ENCODE measurements around the gene TVP23A.

TVP23A gene

DNA sequence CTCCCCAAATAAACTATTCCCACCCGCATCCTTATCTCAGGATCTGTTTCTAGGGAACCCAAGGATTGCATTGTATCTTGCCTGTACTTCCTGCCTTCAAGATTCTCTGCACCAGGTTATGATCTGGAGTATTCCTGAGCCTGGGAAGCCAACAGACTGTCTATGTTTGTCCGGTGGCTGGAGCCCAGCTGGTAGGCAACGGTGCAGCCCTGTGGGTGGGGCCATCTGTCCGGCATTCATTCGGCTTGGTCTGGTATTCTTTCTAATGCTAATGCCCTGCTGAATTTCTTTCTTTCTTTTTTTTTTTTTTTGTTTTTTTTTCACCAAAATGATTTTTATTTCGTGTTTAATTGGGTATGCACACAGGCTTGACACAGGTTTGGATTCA lies 20.7 kb upstream of the TVP23A start:
- H3K4me1 ChIP-seq, result no peaks in the 10 kb centered on the region
- H3K9ac ChIP-seq, result no peak overlapping the region
- no peaks in the 10 kb centered on the region for H3K27me3 ChIP-seq (ENCODE audit: control insufficient read depth, insufficient read depth, low read length)
- no peaks in the 10 kb centered on the region for H3K36me3 ChIP-seq (ENCODE audit: control insufficient read depth, insufficient read depth, low read length)
- H3K27ac ChIP-seq, result no peak overlapping the region
- no peaks in the 10 kb centered on the region for H3K9me3 ChIP-seq (ENCODE audit: control insufficient read depth, low read length)
- TF ChIP-seq, protein P1, sequence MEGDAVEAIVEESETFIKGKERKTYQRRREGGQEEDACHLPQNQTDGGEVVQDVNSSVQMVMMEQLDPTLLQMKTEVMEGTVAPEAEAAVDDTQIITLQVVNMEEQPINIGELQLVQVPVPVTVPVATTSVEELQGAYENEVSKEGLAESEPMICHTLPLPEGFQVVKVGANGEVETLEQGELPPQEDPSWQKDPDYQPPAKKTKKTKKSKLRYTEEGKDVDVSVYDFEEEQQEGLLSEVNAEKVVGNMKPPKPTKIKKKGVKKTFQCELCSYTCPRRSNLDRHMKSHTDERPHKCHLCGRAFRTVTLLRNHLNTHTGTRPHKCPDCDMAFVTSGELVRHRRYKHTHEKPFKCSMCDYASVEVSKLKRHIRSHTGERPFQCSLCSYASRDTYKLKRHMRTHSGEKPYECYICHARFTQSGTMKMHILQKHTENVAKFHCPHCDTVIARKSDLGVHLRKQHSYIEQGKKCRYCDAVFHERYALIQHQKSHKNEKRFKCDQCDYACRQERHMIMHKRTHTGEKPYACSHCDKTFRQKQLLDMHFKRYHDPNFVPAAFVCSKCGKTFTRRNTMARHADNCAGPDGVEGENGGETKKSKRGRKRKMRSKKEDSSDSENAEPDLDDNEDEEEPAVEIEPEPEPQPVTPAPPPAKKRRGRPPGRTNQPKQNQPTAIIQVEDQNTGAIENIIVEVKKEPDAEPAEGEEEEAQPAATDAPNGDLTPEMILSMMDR (IDR thresholded peaks at IDR 0.05), result no peak
- H3K4me2 ChIP-seq (ENCODE audit: low read length), result no peak overlapping the region
- H3K4me3 ChIP-seq (ENCODE audit: low read depth, low read length), result no peak overlapping the region
- no peaks in the 10 kb centered on the region for H3K79me2 ChIP-seq
- H2AFZ ChIP-seq, result no peak overlapping the region

DNA sequence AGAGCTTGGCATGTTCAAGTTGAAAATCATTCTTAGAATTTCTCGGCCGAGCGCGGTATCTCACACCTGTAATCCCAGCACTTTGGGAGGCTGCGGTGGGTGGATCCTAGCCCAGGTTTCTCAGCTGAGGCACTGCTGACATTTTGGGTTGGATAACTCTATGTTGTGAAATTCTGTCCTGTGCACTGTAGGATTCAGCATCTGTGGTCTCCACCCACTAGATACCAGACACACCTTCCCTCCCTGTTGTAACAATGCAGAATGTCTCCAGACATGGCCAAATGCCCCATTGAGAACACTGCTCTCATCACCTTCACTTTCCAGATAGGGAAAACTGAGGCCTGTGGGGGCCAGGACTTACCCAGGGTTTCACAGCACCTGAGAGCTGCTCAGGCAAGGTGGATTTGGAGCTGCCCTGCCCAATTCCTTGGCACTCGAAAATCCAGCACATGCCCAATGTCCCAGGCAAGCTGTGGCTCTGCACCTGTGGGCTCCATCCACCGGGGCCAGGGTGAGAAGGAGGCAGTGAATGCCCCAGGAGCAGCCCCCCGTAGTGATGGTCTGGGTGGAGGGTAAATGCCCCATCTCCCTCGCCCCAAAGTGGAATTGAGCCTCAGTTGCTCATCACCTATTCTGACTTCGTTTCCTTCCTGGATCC lies 20.2 kb upstream of the TVP23A start:
- Histone ChIP-seq H3K27ac (no peak overlapping the region), H3K4me3 (ENCODE audit: low read depth, low read length) (no peak overlapping the region)

DNA sequence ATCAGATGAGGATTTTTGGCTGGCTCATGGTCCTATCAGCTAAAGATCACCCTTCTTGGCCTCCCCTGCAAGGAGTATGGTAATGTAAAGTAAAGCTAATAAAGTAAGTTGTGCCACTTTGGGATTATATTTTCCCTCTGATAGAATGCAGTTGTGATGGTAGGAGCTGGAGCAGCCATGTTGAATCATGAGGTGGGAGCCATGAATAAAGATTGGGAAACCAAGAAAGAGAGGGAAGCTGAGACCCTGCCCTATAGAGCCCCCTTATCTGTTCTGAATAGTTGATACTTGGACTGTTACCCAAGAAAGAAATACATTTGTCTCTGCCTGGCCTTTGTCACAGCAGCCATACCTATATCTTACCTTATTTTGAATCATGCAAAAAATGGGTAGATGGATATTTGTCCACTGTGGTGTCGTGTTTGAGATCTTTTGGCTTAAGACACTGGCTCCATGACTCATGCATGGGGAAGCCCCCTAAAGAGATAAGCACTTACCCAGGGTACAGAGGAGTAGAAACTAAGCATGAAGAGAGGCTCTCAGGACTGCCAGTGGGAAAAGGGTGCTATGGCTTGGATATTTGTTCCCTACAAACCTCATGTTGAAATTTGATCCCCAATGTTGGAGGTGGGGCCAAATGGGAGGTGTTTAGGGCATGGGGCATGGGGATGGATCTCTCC lies 17.7 kb upstream of the TVP23A start:
- Histone ChIP-seq H3K36me3 (ENCODE audit: control insufficient read depth, insufficient read depth, low read length) (no peaks in the 10 kb centered on the region), H3K4me2 (ENCODE audit: low read length) (no peak overlapping the region), H3K4me3 (ENCODE audit: low read depth, low read length) (no peak overlapping the region), H3K9ac (no peak overlapping the region), H3K9me3 (ENCODE audit: control insufficient read depth, low read length) (no peaks in the 10 kb centered on the region), H3K27me3 (ENCODE audit: control insufficient read depth, insufficient read depth, low read length) (no peaks in the 10 kb centered on the region), H2AFZ (no peak overlapping the region), H3K4me1 (no peaks in the 10 kb centered on the region), H3K79me2 (no peaks in the 10 kb centered on the region), H3K27ac (no peak overlapping the region)
- TF ChIP-seq, protein P1 (IDR thresholded peaks at IDR 0.05), result no peak

More for the DNA sequence above, 20.2 kb upstream of the TVP23A start:
- Histone ChIP-seq H3K36me3 (ENCODE audit: control insufficient read depth, insufficient read depth, low read length) (no peaks in the 10 kb centered on the region), H3K27me3 (ENCODE audit: control insufficient read depth, insufficient read depth, low read length) (no peaks in the 10 kb centered on the region), H3K79me2 (no peaks in the 10 kb centered on the region), H3K9me3 (ENCODE audit: control insufficient read depth, low read length) (no peaks in the 10 kb centered on the region), H3K4me2 (ENCODE audit: low read length) (no peak overlapping the region), H3K4me1 (no peaks in the 10 kb centered on the region), H3K9ac (no peak overlapping the region), H2AFZ (no peak overlapping the region)
- TF ChIP-seq, protein P1 (IDR thresholded peaks at IDR 0.05), result no peak

DNA sequence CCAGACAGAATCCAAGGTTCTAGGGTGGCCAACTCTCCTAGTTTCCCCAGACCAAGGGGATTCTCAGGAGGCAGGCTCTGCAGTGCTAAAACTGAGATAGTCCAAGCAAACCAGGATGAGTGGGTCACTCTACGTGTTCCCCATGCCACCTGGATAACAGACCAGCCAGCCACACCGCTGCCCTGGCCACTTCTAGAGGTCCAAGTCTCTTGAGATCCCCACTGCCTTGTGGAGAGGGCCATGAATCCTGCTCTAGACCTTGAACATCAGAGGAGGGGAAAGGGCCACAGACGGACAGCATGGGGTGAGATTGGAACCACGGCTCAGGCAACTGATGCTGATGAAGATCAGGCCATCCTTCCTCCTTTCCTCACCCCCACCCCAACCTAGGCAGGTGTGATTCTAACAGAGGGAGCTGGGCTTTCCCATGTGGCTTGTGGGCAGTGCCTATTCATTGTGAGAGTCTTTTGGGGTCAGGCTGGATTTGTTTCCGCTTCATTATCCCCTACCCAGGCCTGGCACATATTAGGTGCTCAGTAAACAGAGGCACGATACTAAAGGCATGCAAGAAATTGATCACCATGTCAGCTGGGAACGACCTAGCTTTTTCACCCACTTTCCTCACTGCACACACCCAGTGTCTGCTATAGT lies 16.8 kb upstream of the TVP23A start:
- no peaks in the 10 kb centered on the region for H3K36me3 ChIP-seq (ENCODE audit: control insufficient read depth, insufficient read depth, low read length)
- no peak overlapping the region for H3K4me3 ChIP-seq (ENCODE audit: low read depth, low read length)
- no peak overlapping the region for H3K4me2 ChIP-seq (ENCODE audit: low read length)
- no peaks in the 10 kb centered on the region for H3K9me3 ChIP-seq (ENCODE audit: control insufficient read depth, low read length)
- H3K79me2 ChIP-seq, result no peaks in the 10 kb centered on the region
- H3K27me3 ChIP-seq (ENCODE audit: control insufficient read depth, insufficient read depth, low read length), result no peaks in the 10 kb centered on the region
- no peaks in the 10 kb centered on the region for H3K4me1 ChIP-seq
- TF ChIP-seq, protein P1 (IDR thresholded peaks at IDR 0.05), result no peak
- H3K9ac ChIP-seq, result no peak overlapping the region
- no peak overlapping the region for H2AFZ ChIP-seq
- no peak overlapping the region for H3K27ac ChIP-seq
